H1 (cell line): ENCODE data around the gene ATAT1. TPM values are rescaled to one million over a fixed set of nuclear protein-coding genes. Genes with fewer than 3 reads are reported as not detected.

Experiments used
- CHD1 ChIP-seq: IDR thresholded peaks from 2 replicates; pipeline ENCODE4 v1.6.1; 2012; ENCODE audit warnings: low read depth, low read length, improper control_type of control experiment
- CHD2 ChIP-seq: IDR thresholded peaks from 2 replicates; pipeline ENCODE4 v1.6.1; 2012; ENCODE audit warnings: low read length, improper control_type of control experiment
- CREB1 ChIP-seq: IDR thresholded peaks from 2 replicates; pipeline ENCODE4 v1.6.1; 2012; ENCODE audit warnings: inconsistent platforms
- HDAC2 ChIP-seq, 2 experiments: fragments of 300-600 bp in 1 of 2; sonication (generic) in 1 of 2; IDR thresholded peaks; 2 replicates each; pipeline ENCODE4 v1.6.1; 2011 to 2012; ENCODE audit warnings: low read depth in 2 of 2, low read length in 2 of 2, mild to moderate bottlenecking in 2 of 2, moderate library complexity in 2 of 2, borderline replicate concordance in 1 of 2, inconsistent platforms in 1 of 2
- KDM5A ChIP-seq: fragments of 200-600 bp; IDR thresholded peaks from 2 replicates; pipeline ENCODE4 v1.7.1; 2012; ENCODE audit warnings: mild to moderate bottlenecking, low read length, inconsistent platforms, mixed read lengths
- POLR2AphosphoS5 ChIP-seq: IDR thresholded peaks from 2 replicates; pipeline ENCODE4 v1.6.1; 2011; ENCODE audit warnings: low read depth, low read length
- SP4 ChIP-seq: IDR thresholded peaks from 2 replicates; pipeline ENCODE4 v1.6.1; 2012; ENCODE audit warnings: low read length, inconsistent platforms
- polyA plus RNA-seq, 7 experiments: library from polyadenylated mRNA; depleted of rRNA in 3 of 7; stranded (reverse) in 5 of 7; unstranded in 2 of 7; fragments of >200 nt in 5 of 7; fragments of 200-250 nt in 2 of 7; gene quantifications; 1 replicate in 5 of 7; 2 replicates in 1 of 7; 4 replicates in 1 of 7; pipeline versions ENCODE4 v1.2.1 to v1.2.3, GENCODE V29; 2011 to 2013; ENCODE audit warnings: missing spikeins in 2 of 7, mixed read lengths in 2 of 7
- total RNA-seq: library from RNA; stranded (reverse); fragmentation: NEBNext Ultra II Directional; extraction: Animal tissue kit (Norgen Biotek cat#: 25700); gene quantifications from 2 replicates; pipeline ENCODE4 v1.2.1, GENCODE V29; 2021
- TF ChIP-seq, protein P1 (sequence below): fragments of 300-600 bp; sonication (generic); IDR thresholded peaks from 2 replicates; pipeline ENCODE4 v1.7.1; 2012; ENCODE audit warnings: low read length, moderate library complexity, mild to moderate bottlenecking, inconsistent platforms; ENCODE audit not compliant: insufficient replicate concordance
- TF ChIP-seq, protein P2 (sequence below): IDR thresholded peaks from 2 replicates; pipeline ENCODE4 v1.6.1; 2011; ENCODE audit warnings: low read depth, mild to moderate bottlenecking, low read length; ENCODE audit not compliant: insufficient read depth

The ATAT1 gene
- total and polyA plus RNA-seq, 2 of the 8 experiments (the other 6 are each of a cell fraction or from before 2014, with no cell fraction given), result 14.4 to 14.6 TPM

DNA sequence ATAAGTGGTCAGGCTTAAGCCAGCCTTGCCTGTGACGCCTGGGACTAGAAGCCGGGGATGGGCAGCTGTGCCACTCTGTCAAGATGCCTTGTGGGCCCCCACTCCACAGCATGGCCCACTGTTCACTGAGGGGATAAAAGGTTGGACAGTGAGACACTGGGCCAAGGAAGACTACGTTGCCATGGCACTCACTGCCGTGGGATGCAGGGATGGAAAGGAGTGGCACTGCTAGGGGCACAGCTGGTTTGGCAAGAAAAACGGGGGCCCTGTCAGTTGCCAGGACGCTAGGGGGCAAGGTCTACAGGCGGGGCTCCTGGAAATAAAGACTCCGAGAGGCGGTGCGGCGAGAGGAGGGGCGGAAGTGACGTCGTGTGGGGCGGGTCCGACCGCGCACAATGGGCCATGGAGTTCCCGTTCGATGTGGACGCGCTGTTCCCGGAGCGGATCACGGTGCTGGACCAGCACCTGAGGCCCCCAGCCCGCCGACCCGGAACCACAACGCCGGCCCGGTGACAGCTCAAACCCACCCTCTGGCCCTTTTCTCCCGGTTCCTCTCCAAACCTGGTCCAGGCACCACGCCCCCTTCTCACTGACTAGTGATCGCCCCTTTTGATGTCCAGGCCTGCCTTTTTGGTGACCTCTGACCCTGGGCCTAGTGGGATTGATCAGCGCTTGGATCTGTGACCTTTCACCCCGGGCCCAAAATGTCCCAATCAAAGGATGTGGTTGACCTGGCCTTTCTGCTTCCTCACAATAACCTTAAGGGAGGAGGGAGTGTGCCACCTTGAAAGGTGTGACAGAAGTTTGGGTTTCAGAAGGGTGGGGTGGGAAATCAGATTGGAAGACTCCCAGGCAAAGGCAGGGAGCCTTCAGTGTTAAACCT is at the start of gene ATAT1 (continued):
- TF ChIP-seq CREB1, result peak; percentile 92
- 0 out of 2 replicates have a peak, but pooled peaks have one; percentile 42 for TF ChIP-seq KDM5A
- peak; percentile 89 for TF ChIP-seq POLR2AphosphoS5
- TF ChIP-seq, protein P1, sequence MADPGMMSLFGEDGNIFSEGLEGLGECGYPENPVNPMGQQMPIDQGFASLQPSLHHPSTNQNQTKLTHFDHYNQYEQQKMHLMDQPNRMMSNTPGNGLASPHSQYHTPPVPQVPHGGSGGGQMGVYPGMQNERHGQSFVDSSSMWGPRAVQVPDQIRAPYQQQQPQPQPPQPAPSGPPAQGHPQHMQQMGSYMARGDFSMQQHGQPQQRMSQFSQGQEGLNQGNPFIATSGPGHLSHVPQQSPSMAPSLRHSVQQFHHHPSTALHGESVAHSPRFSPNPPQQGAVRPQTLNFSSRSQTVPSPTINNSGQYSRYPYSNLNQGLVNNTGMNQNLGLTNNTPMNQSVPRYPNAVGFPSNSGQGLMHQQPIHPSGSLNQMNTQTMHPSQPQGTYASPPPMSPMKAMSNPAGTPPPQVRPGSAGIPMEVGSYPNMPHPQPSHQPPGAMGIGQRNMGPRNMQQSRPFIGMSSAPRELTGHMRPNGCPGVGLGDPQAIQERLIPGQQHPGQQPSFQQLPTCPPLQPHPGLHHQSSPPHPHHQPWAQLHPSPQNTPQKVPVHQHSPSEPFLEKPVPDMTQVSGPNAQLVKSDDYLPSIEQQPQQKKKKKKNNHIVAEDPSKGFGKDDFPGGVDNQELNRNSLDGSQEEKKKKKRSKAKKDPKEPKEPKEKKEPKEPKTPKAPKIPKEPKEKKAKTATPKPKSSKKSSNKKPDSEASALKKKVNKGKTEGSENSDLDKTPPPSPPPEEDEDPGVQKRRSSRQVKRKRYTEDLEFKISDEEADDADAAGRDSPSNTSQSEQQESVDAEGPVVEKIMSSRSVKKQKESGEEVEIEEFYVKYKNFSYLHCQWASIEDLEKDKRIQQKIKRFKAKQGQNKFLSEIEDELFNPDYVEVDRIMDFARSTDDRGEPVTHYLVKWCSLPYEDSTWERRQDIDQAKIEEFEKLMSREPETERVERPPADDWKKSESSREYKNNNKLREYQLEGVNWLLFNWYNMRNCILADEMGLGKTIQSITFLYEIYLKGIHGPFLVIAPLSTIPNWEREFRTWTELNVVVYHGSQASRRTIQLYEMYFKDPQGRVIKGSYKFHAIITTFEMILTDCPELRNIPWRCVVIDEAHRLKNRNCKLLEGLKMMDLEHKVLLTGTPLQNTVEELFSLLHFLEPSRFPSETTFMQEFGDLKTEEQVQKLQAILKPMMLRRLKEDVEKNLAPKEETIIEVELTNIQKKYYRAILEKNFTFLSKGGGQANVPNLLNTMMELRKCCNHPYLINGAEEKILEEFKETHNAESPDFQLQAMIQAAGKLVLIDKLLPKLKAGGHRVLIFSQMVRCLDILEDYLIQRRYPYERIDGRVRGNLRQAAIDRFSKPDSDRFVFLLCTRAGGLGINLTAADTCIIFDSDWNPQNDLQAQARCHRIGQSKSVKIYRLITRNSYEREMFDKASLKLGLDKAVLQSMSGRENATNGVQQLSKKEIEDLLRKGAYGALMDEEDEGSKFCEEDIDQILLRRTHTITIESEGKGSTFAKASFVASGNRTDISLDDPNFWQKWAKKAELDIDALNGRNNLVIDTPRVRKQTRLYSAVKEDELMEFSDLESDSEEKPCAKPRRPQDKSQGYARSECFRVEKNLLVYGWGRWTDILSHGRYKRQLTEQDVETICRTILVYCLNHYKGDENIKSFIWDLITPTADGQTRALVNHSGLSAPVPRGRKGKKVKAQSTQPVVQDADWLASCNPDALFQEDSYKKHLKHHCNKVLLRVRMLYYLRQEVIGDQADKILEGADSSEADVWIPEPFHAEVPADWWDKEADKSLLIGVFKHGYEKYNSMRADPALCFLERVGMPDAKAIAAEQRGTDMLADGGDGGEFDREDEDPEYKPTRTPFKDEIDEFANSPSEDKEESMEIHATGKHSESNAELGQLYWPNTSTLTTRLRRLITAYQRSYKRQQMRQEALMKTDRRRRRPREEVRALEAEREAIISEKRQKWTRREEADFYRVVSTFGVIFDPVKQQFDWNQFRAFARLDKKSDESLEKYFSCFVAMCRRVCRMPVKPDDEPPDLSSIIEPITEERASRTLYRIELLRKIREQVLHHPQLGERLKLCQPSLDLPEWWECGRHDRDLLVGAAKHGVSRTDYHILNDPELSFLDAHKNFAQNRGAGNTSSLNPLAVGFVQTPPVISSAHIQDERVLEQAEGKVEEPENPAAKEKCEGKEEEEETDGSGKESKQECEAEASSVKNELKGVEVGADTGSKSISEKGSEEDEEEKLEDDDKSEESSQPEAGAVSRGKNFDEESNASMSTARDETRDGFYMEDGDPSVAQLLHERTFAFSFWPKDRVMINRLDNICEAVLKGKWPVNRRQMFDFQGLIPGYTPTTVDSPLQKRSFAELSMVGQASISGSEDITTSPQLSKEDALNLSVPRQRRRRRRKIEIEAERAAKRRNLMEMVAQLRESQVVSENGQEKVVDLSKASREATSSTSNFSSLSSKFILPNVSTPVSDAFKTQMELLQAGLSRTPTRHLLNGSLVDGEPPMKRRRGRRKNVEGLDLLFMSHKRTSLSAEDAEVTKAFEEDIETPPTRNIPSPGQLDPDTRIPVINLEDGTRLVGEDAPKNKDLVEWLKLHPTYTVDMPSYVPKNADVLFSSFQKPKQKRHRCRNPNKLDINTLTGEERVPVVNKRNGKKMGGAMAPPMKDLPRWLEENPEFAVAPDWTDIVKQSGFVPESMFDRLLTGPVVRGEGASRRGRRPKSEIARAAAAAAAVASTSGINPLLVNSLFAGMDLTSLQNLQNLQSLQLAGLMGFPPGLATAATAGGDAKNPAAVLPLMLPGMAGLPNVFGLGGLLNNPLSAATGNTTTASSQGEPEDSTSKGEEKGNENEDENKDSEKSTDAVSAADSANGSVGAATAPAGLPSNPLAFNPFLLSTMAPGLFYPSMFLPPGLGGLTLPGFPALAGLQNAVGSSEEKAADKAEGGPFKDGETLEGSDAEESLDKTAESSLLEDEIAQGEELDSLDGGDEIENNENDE, result no peak
- no peak for TF ChIP-seq CHD1
- TF ChIP-seq CHD2, result peak; percentile 48; the same call in 1 of the 2 replicates
- no peak for TF ChIP-seq SP4
- TF ChIP-seq, protein P2, sequence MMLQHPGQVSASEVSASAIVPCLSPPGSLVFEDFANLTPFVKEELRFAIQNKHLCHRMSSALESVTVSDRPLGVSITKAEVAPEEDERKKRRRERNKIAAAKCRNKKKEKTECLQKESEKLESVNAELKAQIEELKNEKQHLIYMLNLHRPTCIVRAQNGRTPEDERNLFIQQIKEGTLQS, result no peak
- TF ChIP-seq HDAC2 (IDR thresholded peaks at IDR 0.05; ENCODE audit: borderline replicate concordance in 1 of 2, low read depth in 2 of 2, low read length in 2 of 2), result peak in 1 of 2 experiments; percentile 36; a peak in 1 of 4 replicates
